NCI-H510A (cell line): ENCODE measurements around the gene BLNK.

ENCODE experiments used
- DNase-seq: peaks from one replicate; lab custom pipeline; 2025; lab: John Stamatoyannopoulos, UW

Gene BLNK

GRCh38 chr10:96288151-96288621, 16.8 kb upstream of the BLNK start:
- no peak for DNase-seq

- peak; percentile 32 for DNase-seq
Measured at GRCh38 chr10:96287392-96288105, 16.2 kb upstream of the BLNK start.

GRCh38 chr10:96285331-96285752, 14.0 kb upstream of the BLNK start:
- no peak for DNase-seq

- DNase-seq: no peak
Measured at GRCh38 chr10:96283756-96284155, 12.4 kb upstream of the BLNK start.

DNA sequence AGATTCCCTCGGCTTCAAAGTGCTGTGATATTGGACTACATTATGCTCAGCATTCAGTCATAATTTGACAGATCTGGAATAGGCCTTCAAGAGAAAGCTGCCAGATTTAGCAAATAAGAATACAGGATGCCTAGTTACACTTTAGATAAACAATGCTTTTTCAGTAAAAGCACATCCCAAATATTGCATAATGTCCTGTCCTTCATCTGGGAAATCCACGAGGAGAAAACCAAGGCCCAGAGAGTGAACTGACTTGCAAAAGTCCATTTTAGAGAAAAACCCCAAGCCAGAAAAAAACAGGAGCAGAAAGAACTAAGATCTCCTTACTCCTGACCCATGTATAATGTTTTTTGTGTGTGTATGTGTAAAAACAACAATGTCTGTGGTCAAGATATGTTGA, 12.0 kb upstream of the BLNK start:
- DNase-seq: no peak

DNA sequence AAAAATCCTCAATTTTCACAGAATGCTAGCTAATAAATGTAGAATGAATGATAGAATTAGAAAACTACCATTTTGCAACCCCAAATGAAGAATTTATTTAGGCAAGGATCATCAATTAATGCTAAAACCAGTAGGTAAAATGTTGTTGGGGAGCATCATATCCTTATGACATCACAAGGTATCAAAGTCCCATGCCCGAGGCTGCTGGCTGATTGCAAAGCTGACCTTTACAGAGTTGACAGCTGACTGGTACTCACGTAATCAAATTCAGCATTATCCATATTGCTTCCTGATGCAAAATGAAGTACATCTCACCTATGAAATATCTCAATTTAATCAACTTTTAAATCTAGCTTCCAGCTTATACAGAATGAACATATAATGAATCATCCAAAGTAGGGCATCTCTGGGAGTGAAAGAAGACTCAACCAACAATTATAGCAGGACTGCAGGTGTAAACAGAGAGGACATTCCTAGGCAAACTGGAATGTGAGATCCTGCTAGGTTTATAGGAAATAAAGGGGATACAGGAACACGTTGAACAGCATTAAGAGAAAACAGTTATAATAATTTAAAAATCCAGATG, 10.2 kb upstream of the BLNK start:
- DNase-seq: no peak

DNA sequence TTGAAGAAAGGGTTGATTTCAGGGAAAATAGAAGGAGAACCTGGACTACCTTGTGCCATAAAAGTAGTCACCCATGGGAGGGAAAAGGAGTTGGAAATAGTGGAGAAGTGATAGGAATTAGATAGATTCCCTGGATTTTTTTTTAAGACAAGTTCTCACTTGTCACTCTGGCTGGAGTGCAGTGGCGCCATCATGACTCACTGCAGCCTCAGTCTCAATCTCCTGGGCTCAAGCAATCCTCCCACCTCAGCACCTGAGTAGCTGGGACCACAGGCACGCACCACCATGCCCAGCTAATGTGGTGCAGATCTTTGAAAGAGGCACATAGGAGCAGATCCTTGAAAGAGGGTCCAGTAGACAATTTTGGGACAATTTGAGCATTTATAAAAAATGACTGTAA, 9.5 kb upstream of the BLNK start:
- no peak for DNase-seq

GRCh38 chr10:96279191-96279641, 7.8 kb upstream of the BLNK start:
- DNase-seq: no peak

GRCh38 chr10:96276831-96277230, 5.5 kb upstream of the BLNK start:
- no peak for DNase-seq

- no peak for DNase-seq
Measured at GRCh38 chr10:96276426-96276825, 5.1 kb upstream of the BLNK start.

DNA sequence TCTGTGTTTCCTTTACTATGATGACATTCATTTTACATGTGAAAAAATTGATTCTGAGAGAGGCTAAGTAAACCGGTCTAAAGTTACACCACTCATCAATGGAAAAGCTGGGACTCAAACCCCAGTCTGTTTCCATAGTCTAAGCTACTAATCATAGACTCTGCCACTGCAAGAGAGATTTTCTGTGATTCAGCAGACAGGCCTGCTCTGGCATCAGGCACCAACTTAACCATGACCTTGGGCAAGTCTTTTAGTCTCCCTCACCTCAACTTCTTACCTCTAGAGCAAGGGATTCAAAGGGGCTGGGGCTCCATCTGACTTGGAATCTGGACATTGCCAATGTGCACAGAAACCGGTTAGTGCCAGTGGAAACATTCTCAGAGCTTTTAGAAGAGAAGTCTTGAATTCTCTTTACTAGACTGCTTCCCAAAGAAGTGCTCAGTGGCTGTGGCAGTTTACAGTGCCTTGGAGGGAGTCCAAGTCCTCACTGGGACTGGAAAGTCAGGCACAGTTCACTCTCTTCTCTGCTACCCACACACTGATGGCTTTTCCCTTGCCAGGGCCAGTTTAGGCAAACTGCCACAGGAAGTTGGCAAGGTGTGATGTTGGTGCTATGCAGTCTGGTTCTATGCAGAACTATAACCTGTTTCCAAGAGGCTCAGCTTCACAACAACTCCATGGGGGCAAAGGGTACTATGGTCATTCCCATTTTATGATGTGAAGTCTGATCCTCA, 4.5 kb upstream of the BLNK start:
- DNase-seq: no peak

GRCh38 chr10:96272316-96273280, 1.2 kb upstream of the BLNK start:
- DNase-seq: no peak

DNA sequence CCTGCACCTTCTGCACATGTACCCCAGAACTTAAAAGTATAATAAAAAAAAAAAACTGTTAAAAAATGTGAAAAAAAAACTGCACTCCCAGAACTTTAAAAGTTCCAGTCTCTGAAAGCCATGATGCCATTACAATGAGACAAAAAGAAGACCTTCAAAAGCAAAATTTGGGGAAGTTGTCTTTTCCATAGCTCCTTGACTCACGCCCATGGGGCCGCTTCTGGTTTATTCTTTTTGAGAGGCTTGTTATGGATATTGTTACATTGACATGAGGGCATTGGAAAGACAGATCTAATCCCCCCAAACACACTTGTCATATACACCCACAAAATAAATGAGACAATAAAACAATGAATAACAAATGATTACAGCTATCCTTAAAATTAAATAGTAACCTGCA, 798 bp downstream of the BLNK start:
- DNase-seq: no peak

DNA sequence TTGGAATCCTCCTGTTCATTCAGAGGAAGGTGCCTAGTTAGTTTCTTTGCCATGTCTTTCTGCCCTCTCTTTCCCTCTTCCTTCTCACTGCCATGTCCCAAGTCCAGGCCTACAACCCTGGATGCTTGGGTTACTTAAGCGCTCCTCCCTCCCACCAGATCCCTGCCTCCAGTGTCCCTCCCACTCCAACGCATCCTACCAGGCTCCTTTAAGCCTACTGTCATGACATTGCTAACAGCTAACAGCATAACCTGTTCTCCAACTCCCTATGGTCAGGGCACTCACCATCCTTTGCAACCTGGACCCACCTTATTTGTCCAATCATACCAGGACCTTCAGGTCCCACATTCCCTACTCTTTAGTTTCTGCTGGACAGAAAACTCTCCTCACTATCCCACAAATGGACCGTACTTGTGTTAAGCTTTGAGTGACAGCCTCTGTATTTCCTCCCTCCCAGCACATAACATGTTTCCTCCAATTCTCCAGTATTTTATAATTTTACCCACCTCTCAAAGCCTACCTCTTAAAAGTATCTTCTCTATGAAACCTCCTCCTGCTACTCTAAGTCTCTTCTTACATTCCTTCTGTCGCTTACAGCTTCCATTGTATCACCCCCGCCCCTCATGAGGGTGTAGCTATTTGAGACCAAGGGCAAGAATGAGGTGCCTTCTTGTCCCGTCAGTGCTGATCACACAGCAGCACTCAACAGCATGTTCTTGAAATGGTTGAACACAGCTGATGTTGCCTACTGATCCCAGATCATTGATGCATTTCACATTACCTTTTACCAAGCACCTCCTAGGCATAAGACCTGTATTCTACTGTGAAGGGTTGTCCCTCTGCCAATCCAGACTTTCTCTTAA, 1.7 kb downstream of the BLNK start:
- no peak for DNase-seq

- DNase-seq: no peak
Measured at GRCh38 chr10:96268341-96268909, 2.9 kb downstream of the BLNK start.

DNA sequence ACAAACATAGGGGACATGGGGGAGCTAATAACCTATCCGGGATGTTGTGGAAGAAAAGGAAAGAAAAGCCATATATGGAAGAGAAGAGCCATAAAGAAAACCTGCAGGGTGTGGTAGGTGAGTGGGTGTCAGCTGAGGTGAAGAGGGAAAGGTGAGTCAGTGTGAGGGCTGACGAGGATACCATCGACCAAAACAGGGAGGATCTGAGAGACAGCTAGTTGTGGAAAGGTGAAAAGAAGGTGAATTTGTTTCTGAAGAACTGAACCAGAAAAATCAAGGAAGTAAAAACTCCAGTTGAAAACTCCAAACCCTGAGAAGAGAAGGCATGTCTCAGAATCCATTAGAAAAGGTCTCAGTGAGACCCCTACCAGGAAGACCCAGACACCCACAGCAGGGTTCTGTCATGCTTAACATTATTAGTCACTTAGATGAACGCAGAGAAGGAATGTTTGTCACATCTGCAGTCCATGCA, 4.1 kb downstream of the BLNK start:
- DNase-seq: no peak

DNA sequence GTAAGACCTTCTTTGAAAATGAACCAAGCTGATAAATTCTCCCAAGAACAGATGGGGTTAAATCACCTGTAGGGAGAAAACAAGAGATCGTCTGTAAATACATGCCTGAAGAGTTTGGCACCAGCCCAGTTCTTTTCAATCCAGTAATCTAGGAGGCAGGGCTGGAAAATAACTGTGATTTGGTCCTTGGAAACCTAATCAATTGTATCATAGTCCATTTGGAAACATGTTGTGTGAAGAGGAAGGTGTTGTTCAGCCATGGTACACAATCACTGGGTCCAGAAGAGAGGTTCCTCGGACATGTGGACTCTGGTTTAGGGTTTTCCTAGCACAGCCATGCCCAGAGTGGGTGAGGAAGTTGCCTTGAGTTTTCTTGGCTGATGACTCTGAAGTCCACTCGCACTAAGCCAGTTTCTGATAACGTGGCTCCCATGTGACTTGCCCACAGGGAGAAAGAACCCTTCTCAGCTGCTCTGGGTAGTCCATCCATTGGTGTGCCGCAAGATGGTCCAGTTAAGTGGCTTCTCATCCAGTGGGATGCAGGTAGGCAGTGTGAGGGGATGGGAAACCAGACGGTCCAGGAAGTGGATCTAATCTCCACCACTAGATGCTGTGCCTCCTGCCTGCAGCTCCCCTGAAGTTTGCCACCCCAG, 5.1 kb downstream of the BLNK start:
- DNase-seq: no peak

DNA sequence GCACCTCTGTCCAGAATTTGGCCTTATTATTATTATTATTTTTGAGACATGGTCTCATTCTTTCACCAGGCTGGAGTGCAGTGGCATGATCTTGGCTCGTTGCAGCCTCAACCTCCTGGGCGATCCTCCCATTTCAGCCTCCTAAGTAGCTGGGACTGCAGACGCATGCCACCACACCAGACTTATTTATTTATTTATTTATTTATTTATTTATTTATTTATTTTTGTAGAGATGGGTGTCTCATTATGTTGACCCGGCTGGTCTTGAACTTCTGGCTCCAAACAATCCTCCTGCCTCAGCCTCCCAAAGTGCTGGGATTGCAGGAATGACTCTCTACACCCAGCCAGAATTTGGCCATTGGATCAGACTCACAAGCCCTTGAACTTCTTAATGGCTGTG, 6.4 kb downstream of the BLNK start:
- no peak for DNase-seq

DNA sequence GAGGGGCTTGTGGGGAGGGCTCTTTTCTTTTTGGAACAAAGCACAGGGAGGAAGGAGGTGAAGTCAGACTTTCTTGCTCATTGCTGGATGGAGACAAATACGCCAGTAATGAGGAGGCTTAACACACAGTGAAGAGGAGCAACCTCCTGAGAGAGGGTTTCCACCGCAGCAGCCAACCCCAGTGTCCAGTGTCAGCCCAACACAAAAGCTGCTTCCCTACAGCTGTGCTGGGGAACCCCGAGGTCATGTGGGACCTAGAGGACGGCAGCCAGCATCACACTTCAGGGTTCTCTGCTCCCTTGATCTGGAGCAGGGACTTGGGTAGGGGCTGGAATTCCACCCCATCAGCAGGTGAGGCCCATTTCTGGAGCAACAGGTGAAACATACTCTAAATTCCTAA, 7.7 kb downstream of the BLNK start:
- no peak for DNase-seq

GRCh38 chr10:96263176-96263575, 8.2 kb downstream of the BLNK start:
- no peak for DNase-seq
